HTR-8/SVneo (cell line): ENCODE data around the gene CFAP97D2.
"Not testable (repeated sequence)": the region's sequence is repeated elsewhere in the genome, so short reads cannot be mapped to it uniquely, and the experiment has no call there.

ENCODE experiments used
- DNase-seq: peaks from one replicate; pipeline ENCODE4 v3.0.0; 2011; ENCODE audit warnings: low spot score, mixed read lengths; ENCODE audit not compliant: insufficient read length
- FAIRE-seq: peaks from 2 replicates; lab custom pipeline; 2011; peaks lifted over from hg19 to GRCh38; lab: Jason Lieb, UNC

CFAP97D2 gene

GRCh38 chr13:114228176-114228575, 49.1 kb downstream of the CFAP97D2 start:
- DNase-seq (no peak), FAIRE-seq (no peak)

- no peak for FAIRE-seq
- no peak for DNase-seq
These were observed 50.4 kb downstream of the CFAP97D2 start for GRCh38 chr13:114229506-114229905.

- FAIRE-seq: no peak
- DNase-seq: no peak
These were observed 51.1 kb downstream of the CFAP97D2 start for GRCh38 chr13:114230117-114230516.

GRCh38 chr13:114230575-114230974, 51.5 kb downstream of the CFAP97D2 start:
- DNase-seq (no peak), FAIRE-seq (no peak)

- DNase-seq: no peak
- no peak for FAIRE-seq
These were observed 52.8 kb downstream of the CFAP97D2 start for GRCh38 chr13:114231886-114232285.

- DNase-seq (no peak), FAIRE-seq (no peak)
These were observed 55.2 kb downstream of the CFAP97D2 start for GRCh38 chr13:114234266-114234644.

- peak; percentile 28 for FAIRE-seq
- peak; percentile 82 for DNase-seq
These were observed 55.8 kb downstream of the CFAP97D2 start, which contains the start of gene CDC16 for GRCh38 chr13:114234645-114235421. CDC16 (plus strand) TSS chr13:114234897; CDS start chr13:114235085, 188 bp downstream.

GRCh38 chr13:114235697-114236096, 56.6 kb downstream of the CFAP97D2 start:
- no peak for FAIRE-seq
- DNase-seq: no peak

GRCh38 chr13:114236227-114236626, 57.2 kb downstream of the CFAP97D2 start:
- DNase-seq (no peak), FAIRE-seq (no peak)

- FAIRE-seq (no peak), DNase-seq (no peak)
These were observed 58.5 kb downstream of the CFAP97D2 start for GRCh38 chr13:114237415-114238112.

GRCh38 chr13:114241918-114242317, 62.9 kb downstream of the CFAP97D2 start:
- FAIRE-seq: no peak
- no peak for DNase-seq

GRCh38 chr13:114243971-114244370, 64.9 kb downstream of the CFAP97D2 start:
- DNase-seq (no peak), FAIRE-seq (no peak)

- FAIRE-seq: no peak
- DNase-seq: no peak
These were observed 65.6 kb downstream of the CFAP97D2 start for GRCh38 chr13:114244637-114245036.

- FAIRE-seq (no peak), DNase-seq (no peak)
These were observed 69.0 kb downstream of the CFAP97D2 start for GRCh38 chr13:114248011-114248410.

GRCh38 chr13:114249077-114249476, 70.0 kb downstream of the CFAP97D2 start:
- no peak for FAIRE-seq
- no peak for DNase-seq

- FAIRE-seq, DNase-seq: not testable (repeated sequence)
These were observed 72.8 kb downstream of the CFAP97D2 start for GRCh38 chr13:114251639-114252440.

GRCh38 chr13:114256547-114256946, 77.5 kb downstream of the CFAP97D2 start:
- no peak for FAIRE-seq
- no peak for DNase-seq

- no peak for DNase-seq
- FAIRE-seq: no peak
These were observed 78.0 kb downstream of the CFAP97D2 start for GRCh38 chr13:114257014-114257413.

GRCh38 chr13:114258589-114258988, 79.5 kb downstream of the CFAP97D2 start:
- no peak for FAIRE-seq
- DNase-seq: no peak

GRCh38 chr13:114259374-114259773, 80.3 kb downstream of the CFAP97D2 start:
- FAIRE-seq (no peak), DNase-seq (no peak)

- DNase-seq (no peak), FAIRE-seq (no peak)
These were observed 80.9 kb downstream of the CFAP97D2 start for GRCh38 chr13:114259974-114260373.
